NCI-H748 (cell line): ENCODE results near the gene PELI2.

Experiments
- DNase-seq: peaks from one replicate; lab custom pipeline; 2025; ENCODE audit not compliant: unreplicated experiment; lab: John Stamatoyannopoulos, UW

PELI2 gene

DNA sequence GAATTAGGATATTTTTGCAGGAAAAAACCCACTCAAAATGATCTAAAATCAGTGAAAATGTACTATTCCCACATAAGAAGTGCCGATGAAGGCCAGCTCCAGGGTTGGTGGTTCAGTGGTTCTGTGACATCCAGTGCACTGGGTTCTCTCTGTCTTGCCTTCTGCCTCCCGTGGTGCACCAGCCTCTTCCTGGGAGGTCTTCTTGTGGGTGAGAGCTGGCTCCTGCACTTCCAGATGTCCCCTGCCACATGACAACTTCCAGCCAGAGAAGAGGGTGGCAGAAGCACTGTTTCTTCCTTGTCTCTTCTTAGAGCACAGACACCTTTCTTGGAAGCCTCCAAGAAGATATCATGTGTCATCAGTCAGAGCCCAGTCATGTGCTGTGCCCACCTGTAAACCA, 170.9 kb downstream of the PELI2 start:
- no peak for DNase-seq

DNA sequence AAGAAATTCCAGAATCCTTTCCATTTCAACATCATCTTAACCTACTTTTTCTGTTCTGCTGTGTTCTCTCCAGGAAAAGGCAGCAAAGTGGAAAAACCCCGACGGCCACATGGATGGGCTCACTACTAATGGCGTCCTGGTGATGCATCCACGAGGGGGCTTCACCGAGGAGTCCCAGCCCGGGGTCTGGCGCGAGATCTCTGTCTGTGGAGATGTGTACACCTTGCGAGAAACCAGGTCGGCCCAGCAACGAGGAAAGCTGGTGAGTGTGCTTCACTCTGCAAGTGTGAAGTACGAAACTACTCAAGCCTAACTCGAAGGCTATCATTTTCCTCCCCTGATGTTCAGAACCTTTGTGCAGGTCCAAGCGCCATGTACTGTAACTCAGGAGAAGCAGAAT, 172.0 kb downstream of the PELI2 start:
- DNase-seq, result no peak

DNA sequence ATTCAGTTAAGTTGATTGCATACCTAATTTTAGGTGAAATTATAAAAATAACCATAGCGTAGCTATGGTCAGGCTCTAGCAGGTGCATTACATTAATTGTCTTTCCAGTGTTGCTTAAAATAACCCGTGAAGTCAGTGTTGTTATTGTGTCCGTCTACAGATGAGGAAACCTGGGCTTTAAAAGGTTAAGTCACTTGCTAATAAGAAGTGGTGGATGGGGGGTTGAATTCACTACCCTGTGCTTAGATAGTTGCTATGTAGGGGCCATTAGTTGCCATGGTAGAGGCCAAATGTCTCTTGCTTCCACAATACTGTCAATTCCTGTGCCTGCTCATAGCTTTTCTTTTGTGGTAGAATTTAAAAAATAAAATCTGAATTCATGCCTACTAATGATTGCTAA, 174.8 kb downstream of the PELI2 start:
- DNase-seq, result no peak

DNA sequence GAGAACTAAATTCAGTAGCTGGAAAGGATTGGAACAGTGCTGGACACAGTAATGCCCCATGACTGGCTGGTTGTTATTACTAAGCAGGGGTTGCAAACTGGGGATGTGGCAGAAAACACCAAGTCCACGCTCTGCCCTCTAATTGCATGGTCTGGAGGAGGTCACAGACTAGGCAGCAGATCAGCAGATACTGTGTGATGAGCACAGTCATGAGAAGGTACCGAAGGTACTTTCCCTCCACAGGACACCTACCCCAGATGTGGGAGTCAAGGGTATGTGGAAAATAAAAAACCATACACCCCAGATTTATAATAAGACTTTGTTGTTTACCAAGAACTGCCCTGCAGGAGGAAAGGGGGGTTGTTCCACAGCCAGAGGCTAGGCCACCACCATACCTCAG, 175.3 kb downstream of the PELI2 start:
- no peak for DNase-seq

DNA sequence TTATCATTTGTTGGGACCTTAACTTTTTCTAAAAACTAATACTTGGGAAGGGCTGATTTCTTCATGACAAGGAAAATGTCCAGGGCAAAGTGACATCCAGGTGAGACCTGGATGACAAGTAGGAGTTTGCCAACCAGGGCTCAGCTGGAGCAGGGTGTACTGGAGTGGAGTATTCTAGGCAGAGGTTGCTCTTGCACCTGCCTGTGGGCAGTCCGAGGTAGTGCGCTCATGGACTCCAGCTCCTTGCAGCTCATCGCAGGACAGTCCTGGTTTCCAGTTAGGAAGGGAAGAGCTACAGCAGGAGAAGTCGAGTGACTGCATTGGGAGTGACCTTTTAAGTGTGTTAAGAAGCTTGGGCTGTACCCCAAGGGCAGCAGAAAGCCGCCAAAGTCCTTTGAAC, 175.9 kb downstream of the PELI2 start:
- DNase-seq, result peak; percentile 45

DNA sequence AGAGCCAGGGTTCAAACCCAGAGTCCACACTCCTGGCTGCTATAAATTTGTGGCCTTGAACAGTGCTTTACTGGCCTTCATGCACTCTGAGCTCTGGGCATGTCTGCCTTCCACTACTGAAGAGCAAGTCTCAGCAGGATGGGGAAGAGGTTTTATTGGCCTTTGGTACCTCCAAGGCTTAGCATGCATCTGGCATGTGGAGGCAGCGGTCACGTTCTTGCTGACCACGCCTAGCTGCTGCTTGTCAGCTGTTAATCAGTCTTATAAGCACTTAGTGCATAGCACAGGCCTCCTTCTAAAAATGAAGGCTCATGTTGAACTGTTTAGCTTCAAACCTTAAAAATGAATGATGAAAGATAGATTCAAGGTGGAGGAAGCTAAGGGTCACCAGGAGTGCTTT, 177.5 kb downstream of the PELI2 start:
- no peak for DNase-seq

DNA sequence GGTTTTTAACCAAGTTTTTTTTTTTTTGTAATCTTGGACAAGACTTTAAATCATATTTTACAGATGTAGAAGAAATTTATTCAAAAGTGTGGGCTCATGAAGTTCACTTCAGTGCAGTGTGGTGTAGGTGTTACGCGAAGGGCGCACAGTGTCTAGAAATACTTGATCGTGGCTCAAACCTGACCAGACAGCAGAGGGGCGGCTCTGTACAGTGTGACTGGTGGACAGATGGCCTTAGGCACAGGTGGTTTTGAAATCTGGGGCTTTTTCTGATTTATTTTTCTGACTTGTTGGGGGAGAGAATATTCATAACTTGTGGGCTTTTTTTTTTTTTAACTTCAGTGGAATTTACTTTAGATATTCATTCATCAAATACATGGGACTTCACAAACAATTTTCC, 179.2 kb downstream of the PELI2 start:
- DNase-seq, result no peak

DNA sequence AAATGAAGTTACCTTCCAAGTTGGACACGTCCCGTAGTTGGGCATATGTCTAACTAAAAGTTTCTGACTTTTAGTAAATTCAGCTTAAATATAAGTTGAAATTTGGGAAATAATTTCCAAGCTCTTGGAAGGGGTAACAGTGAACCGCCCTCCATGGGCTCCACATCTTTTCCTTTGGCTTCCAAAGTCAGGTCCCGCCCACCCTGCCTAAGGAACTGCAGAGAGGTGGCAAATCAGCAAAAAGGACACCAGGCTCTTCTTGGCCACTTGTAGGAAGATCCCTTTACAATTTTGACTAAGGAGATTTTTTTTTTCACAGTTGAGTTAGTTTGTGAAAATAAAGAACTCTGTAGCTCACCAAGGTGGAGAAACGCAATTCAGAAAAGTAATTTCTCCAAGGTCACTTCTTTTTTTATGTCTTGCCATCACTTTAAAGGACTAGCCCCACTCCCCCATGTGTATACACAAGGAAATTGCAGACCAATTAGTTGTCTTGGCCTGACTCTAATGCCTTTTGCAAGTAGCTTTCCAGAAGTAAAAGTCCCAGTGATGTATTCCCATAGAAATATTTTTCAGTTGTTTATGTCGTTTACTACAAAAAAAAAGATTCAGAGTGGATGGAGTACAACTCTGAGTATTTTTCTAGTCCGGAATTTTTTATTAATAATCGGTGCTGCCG, 181.2 kb downstream of the PELI2 start:
- no peak for DNase-seq

DNA sequence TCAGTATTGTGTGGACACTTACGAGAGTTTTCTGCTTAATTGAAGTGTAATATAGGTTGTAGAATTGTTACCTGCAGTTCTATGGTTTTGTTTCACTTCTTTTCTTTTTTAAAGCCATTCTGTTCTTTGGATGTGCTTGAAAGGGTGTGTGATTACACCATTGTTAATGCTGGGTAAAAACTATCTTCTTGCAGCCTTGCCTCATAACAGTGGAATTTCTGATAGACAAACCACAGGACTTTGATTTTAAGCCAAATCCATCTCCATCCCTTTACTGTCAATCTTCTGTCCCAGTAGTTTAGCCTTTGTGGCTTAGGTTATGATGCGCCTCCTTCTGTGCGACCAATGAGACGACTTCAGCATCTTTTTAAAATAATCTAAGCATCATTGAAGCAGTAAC, 182.3 kb downstream of the PELI2 start:
- DNase-seq, result no peak

DNA sequence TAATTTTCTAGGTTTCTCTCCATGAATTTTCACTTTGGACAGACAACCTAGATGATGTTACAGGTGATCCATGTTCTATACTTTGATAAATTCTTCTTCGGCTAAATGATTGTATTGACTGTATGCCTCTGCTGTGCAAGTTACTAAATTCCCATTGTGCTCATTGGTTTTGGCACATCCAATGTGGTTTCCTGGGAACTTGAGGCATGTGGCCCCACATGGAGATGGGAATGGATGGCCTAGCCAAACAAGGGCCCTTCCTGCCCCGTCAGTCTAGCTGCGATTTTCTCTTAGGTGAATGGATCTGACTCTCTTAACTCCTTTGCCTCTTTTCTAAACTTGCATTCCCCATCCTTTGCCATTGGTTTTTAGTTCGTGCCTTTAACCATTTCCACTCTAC, 186.2 kb downstream of the PELI2 start:
- no peak for DNase-seq

DNA sequence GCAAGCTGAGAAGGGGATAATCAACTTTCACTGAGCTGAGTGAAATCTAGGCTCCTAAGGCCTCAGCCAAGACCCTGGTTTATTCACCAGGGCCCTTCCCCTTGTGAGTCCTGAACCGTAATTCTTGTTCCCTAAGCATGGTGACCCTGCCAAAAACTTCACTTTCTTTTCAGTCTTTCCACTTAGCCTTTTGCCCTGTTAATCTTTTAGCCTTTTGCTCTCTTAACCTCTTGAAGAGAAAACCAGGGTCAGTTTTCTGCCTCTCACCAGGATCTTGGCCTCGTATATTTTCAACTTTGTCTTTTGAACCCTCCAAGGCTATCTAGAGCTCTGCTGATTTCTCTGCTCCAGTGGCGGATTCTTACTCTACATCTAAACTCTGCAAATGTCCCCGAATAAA, 191.0 kb downstream of the PELI2 start:
- no peak for DNase-seq

DNA sequence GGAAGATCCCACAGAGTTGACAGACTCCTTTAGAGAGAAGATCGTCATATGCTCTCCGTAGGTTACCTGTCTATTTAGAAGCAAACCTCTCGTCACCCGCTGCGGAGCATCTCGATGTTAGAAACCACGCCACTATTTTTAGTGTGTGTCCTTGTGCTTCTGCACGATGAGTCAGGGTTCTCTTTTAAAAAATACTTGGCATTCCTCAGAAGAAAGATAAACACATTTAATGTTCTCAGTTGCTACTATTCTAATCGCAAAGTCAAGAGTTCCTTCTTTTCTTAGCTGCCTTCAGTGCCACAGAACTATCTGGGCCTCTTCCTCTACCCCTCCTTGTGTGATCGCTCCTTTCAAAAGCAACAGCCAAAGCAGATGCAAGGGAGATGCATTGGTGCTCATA, 192.4 kb downstream of the PELI2 start:
- no peak for DNase-seq

DNA sequence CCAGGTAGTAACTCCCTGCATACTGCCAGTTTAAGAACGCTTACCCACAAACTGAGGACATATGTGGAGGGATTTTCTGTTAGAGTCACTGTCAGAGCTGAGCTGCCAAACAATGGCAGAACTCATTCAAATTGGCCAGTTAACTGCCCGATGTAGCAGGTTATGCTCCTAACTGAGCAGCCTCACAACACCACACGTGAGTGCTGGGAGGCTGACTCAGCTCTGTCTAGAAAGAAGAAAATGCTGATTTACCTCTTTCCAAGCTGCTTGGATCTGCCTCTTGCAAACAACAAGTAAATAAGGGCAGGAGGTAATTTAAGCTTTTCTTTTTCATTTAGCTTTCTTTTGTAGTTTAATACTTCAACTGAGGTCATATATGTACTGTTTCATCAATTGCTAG, 195.6 kb downstream of the PELI2 start:
- no peak for DNase-seq

DNA sequence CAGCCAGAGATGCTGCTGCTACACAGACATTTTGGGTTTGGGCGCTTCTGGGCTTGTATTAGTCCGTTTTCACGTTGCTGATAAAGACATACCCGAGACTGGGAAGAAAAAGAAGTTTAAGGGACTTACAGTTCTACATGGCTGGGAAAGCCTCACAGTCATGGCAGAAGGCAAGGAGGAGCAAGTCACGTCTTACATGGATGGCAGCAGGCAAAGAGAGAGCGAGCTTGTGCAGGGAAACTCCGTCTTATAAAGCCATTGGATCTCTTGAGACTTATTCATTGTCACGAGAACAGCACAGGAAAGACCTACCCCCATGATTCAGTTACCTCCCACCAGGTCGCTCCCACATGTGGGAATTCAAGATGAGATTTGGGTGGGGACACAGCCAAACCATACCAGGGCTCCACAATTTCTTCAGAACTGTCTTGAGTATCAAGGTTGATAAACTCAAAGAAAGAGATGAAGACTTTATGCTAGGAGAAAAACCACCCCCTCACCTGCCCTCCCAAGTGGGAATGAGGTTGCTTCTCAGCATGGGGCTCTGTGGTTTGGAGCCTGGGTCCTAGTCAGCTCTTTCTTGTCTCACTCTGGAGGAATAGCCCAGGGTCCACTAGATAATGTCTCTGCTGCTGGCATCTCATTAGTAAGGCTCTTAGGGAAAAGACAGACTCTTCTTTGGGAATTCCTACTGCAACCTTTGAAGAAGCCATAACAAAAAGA, 200.3 kb downstream of the PELI2 start:
- no peak for DNase-seq

DNA sequence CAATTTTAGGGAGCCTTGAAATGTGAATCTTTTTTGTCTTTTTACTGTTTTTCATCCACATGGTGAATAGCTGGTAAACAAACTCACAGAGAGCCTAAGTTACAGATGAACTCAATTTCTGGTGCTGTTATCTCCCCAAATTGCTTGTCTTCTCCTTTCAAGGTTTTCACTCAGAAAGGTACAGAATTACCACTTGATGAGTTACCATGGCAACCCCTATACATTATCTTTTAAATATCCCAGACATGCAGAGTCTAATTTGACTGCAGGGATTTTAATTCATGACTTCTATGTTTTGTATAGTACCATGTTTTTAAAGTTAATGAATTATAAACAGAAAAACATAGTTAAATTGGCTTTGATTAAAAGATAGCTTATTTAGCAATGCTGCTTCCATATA, 203.7 kb downstream of the PELI2 start:
- no peak for DNase-seq

DNA sequence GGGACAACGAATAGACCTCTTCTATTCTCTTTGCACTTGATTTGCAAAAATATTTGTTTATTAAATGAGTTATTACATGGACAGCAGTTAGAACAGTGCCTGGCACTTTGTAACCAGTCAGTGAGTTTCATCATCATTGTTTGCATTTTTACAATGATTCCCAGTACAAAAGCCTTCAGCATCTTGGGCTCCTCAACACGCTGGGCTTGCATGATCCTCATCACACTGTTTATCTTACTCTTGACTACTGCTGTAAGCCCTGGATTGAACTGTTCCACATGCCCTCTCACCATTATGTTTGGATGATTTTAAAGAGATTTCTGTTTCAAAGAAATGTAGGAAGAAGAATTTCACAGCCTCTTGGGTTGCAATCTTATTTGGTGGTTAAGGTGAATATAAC, 204.3 kb downstream of the PELI2 start:
- DNase-seq, result no peak

DNA sequence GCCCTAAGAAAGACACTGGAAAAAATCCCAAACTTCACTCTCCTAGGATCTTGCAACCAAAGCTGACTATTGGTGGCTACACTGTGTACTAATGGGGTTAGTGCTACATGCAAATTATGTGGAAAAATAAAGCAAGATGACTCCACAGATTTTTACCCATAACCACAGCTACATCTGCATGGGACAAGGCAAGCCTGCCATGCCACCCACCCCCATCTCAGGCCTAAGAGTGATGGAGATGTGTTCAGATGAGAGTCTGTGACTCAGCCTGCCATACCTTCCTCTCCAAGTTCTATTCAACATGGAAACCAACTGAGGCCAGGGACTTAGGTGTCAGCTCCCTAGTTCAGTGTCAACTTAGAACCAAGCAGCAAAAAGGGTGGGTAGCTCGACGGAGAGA, 206.2 kb downstream of the PELI2 start:
- DNase-seq, result no peak

DNA sequence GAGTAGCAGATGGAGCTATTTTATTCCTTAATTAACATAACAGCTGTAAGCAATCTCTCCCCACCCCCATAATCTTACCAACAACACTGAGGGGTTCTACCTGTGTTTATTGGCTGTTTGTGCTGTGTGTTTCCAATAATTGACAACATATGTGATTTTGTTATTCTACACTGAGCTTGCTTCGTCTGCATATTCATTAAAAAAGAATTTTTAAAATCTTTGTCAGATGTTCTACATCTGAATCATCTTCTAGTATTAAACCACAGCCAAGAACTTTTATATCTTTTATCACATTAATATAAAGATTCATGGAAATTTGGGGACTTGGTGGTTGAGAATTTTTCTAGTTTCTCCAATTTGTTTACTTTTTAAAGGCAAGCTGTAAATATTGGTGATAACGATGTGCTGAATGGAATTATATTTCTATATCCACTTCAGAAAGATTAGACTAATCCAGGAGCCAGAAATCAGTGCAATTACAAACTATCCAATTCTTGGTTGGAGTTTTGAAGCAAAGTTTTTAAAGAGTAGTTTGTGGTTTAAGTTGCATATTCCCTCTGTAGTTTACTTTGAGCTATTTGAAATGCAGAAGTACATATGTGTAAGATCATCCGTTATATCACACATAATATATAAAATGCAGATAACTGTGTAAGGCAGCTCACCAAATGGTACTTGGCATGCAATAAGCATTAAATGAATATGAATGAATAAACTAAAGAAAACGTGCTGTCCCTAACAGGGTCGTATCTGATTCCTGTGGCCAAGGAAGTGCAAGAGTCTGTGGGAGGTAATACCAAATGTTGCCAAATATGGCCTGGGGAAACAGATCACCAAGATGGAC, 206.9 kb downstream of the PELI2 start:
- DNase-seq, result no peak

DNA sequence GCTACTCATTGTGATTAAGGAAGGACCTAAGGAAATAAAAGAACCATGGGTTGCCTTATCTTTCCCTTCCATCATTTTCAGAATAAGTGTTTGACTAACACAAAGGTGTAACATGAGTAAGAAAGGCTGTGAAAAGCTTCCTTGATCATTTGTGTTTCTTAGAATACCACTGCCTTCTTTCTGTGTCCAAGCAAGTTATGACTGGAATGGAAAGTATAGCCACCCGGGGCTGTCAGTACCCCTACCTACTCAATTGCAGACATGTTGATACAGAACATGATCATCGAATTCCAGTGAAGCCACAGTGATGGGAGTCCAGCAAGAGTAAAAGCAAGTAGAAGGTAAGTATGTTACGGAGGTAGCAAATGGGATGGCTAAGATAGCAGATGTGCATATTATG, 209.8 kb downstream of the PELI2 start:
- DNase-seq, result no peak

DNA sequence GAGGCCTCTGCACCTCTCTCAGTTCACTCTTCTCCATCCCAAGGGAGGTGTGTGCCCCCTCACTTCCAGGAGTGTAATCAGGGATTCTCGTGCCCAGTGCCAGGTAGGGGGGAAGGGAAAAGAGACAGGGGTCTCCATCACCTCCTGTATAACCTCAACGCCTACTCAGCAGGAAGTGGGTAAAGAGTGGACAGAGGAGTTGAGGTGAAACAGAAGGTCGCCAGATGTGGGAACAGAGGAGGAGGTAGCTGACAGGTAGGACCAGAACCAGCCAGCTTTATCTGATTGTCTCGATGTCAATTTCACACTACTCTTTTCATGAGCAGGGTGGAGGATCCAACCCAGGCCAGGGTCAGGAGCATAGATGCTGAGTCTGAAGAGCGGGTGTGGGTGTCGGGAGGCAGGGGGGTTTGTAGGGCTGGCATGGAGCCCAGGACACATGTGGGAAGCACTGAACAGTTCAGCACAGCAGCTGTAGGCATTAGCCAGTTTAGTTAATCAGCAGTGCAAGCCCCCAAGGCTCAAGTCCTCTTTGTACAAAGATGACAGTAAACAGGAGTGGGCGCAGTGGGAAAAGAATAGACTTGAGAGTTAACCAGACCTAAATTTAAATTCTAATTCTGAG, 213.5 kb downstream of the PELI2 start:
- DNase-seq, result peak; percentile 35
